ENCODE data around the gene NPTX1.
A peak's percentile ranks its signal among the peaks of the same experiment; 100 is the strongest.

The NPTX1 gene

DNA sequence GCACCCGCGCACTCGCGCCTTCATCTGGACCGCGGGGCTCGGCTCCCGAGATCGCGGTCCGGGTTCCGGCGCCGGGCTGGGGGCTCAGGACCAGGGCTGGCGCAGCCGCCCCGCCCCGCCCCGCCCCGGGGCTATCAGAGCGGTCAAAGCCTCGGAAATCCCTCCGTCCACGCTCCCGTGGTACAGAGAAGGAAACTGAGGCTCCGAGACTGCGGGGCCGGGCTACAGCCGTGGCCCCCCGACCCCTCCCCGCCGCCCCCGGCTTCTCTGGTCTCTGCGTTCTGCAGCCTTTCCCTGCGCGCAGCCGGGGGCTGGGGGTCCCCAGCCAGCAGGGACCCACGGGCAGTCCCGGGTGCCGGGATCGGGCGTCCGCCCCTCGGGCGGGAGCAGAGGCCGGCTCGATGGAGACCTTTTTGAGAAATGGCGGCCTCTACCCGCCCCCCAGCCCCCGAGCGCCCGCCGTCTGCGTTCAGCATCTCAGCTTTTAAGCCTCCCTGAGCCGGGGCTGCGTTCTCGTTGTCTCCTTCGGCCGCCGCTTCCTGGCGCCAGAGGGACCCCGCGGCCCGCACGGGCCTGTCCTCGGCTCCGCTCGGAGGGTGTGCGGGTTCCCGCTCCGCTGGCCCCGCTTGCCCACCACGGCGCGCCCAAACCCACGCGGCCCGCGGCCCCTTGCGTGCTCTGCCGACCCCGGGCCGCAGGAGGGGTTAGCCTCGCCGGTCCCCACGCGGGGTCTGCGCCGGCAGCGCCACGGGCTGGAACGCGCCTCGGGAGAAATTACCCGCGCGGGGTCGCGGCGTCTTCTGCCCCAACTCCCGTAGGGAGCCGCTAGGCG lies 1.5 kb upstream of the NPTX1 start:
- no peak for DNase-seq

DNA sequence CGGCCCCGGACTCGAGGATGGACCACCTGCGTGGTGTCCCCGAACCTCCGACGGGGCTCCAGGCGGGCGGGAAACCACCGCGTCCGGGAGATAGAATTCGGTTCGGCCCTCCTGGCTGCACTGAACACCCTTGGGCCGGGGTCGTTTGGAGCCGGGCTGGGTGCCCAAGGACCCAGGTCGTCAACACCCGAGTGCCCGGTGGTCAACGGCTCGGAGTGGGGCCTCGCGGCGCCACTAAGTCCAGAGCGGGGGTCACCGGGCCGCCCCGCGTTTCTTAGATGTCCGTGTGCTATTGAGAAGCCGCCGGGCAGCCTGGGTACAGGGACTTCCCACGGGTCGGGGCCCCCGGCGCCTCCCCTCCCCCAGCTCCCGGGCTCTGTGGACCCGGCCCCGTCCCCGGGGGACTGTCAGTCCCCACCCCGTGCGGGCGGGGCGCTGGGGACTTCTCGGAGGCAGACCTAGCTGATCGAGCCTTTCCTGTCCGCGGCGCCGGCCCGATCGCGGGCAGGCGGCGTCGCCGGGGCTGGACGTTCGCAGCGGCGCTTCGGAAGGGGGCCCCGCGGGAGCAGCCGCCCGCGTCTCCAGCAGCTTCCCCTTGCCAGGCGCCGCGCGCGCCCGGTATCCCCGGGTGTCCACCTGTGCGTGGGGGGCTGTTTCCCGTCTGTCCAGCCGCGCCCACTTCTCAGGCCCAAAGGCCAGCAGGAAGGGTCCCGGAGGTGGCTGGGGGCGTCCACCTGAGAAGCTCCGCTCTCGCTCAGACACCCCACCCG lies 655 bp upstream of the NPTX1 start:
- peak in 1 of 2 experiments; percentile 15 for DNase-seq

DNA sequence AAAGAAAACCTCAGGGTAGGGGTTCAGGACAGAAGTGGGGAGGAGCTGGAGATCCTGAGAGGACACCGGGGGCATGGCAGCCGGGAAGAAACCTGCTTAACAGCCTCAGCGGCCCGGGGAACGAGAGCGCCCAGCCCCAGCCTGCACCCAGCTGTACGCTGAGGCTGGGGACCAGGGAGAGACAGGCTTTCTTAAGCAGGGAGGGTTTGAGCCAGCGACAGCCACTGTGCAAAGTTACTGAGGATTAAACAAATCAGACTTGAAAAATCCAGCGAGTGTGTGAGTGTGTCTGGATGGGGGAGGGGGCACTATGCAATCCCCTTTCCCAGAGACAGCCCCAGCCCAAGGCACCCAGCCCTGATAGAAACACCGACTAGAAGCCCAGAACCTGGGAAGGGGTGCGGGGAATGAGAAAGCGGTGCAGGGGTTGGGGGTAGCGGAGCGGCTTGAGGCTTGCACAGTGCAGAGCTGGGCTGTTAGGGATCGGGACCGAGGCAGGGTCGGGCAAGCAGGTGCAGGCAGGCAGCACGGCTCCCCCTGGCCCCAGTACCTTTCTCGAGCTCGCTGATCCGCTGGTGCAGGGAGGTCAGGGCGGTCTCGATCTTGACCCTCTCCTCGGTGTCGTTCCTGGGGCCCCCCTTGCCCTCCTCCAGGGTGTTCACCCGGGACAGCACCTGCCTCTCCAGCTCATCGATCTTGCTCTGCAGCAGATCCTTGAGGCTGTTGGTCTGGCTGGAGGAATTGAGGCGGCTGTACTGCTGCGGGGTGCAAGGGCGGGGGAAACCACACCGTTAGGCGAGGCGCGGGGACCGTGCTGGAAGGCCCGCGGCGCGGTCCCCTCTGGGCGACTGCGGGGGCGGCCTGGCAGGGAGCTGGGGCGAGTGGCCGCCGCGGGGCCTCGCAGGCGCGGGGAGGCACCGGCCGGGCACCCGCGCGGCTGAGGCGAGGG lies 1.2 kb downstream of the NPTX1 start:
- no peak for DNase-seq

- DNase-seq: no peak
These were observed 2.0 kb downstream of the NPTX1 start for GRCh38 chr17:80474231-80474960.

- DNase-seq: no peak
These were observed 2.7 kb downstream of the NPTX1 start for GRCh38 chr17:80473701-80474100.

DNA sequence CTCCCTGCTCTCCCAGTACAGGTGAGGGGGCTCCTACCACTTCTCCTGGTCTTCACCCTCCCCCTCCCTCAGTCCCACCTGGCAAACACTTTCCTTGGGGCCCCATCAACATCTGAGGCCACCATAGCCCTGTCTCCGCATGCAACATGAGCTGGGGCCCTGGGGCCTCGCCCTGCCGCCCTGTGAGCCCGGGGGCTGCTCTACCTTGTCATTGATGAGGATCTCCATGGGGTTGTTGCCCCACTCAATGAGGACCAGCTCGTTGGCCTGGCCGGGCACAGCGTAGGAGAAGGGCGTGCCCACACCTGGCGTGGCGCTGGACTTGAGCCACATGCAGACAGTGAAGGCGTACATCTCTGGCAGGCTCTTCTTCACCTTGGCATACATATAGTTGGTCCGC lies 3.4 kb downstream of the NPTX1 start:
- DNase-seq: no peak

DNA sequence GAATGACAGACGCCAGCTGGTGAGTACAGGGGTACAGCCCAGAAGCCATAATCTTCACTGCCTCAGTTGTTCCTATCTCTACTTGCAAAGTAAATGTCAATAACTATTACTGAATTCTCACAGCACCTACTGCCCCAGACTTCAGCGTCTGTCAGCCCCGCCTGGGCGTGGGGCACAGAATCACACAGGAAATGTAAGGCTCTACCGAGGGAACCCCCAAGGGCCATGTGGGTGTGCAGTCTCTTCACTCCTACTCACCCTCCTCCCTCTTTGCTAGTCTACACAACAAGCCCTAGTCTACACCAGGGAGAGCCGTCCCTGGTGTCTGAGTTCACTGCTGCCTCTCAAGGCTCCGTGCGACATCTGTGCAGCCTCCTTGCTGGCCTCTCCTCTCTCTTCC lies 4.5 kb downstream of the NPTX1 start:
- DNase-seq: no peak

GRCh38 chr17:80470603-80471002 lies 5.8 kb downstream of the NPTX1 start:
- no peak for DNase-seq

GRCh38 chr17:80469667-80470066 lies 6.7 kb downstream of the NPTX1 start:
- DNase-seq: no peak

GRCh38 chr17:80468781-80469493 lies 7.5 kb downstream of the NPTX1 start:
- DNase-seq: no peak

- no peak for DNase-seq
These were observed 8.2 kb downstream of the NPTX1 start for GRCh38 chr17:80468242-80468641.

GRCh38 chr17:80466188-80466705 lies 10.2 kb downstream of the NPTX1 start:
- no peak for DNase-seq

GRCh38 chr17:80465327-80465974 lies 11.0 kb downstream of the NPTX1 start:
- no peak for DNase-seq

- no peak for DNase-seq
These were observed 11.9 kb downstream of the NPTX1 start for GRCh38 chr17:80464486-80464885.

DNA sequence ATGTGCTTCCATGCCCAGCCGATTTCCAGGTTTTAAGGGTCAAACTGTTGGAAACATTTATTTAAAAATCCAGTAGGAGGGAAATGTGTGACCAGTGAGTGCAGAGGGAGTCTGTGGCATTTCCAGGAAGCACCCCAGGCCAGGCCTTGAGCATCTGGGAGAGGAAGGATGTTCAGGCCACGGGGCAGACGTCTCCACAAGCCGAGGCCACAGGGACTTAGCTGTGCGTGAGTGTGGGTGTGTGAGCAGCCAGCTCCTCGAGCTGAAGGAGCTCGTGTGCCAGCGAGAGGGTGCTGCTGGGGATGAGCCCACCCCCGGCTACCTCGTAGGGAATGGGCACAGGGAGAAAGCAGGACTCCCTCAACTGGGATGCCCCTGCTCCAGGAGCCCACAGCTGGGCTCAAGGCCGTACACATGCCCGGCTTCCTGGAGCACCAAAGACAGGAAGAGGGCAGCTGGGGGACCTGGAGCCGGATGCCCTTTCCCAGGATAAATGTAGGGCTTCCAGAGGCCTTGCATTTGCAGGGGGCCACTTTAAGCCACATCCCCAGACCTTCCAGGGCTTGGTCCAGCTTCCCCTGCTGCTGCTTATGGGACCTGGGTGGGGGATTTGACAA lies 12.5 kb downstream of the NPTX1 start:
- no peak for DNase-seq

DNA sequence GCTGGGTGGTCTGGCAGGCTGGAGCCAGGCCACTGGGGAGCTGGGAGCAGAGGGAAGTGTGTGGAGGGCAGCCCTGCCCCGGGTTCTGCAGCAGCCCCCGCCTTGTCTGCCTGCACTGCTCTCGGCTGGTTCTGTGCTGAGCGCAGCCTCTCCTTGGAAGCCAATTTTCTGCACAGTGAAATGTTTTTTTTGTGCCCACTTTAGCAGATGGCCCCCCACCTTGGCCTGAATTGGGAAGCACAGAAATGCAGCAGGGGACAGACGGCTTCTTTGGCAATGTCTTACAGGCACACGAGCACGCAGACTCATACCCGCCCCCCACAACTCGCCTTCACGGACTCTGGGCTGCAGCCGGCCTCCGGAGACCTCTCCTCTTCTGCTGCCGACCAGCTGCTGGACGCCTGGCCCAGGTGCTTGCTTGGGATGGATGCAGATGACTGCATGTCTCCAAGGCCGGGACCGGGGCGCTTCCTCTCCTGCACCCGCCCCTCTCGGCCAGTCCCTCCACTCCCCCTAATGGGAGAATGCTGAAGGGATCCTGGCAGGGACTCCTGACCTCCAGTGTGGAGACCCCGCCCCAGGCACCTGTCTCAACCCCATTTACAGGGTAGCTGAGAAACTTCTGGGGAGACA lies 14.8 kb downstream of the NPTX1 start:
- DNase-seq: no peak

GRCh38 chr17:80460429-80460834 lies 16.0 kb downstream of the NPTX1 start:
- DNase-seq: no peak

GRCh38 chr17:80459234-80459633 lies 17.2 kb downstream of the NPTX1 start:
- DNase-seq: no peak

GRCh38 chr17:80458016-80458415 lies 18.4 kb downstream of the NPTX1 start:
- DNase-seq: no peak

All from NCI-H187 (cell line).